ENCODE results near the gene CEP19. TPM values are rescaled to one million over a fixed set of nuclear protein-coding genes. Genes with fewer than 3 reads are reported as not detected.

Gene CEP19
- total RNA-seq, 1 donor from 2014 or later, result 4.5 TPM

GRCh38 chr3:196684548-196685407, 27.3 kb downstream of the CEP19 start:
- Mint-ChIP-seq H3K36me3 (no peaks in the 10 kb centered on the region), H3K27me3 (no peaks in the 10 kb centered on the region), H3K27ac (no peak overlapping the region), H3K9me3 (no peaks in the 10 kb centered on the region), H3K4me3 (no peak overlapping the region), H3K4me1 (ENCODE audit: unreplicated experiment) (peaks cover 13% of the 10 kb centered on the region)
- peak; percentile 95 for TF ChIP-seq CTCF (conservative IDR thresholded peaks at IDR 0.05)
- DNase-seq (ENCODE audit: extremely low spot score, unreplicated experiment), result no peak

- Mint-ChIP-seq H3K27ac (no peak overlapping the region), H3K4me1 (ENCODE audit: unreplicated experiment) (no peaks in the 10 kb centered on the region), H3K9me3 (no peaks in the 10 kb centered on the region), H3K27me3 (peaks cover 5% of the 10 kb centered on the region), H3K36me3 (no peaks in the 10 kb centered on the region), H3K4me3 (no peak overlapping the region)
- no peak for TF ChIP-seq CTCF (conservative IDR thresholded peaks at IDR 0.05)
- DNase-seq (ENCODE audit: extremely low spot score, unreplicated experiment), result no peak
Observed at GRCh38 chr3:196677931-196678330, 34.1 kb downstream of the CEP19 start.

DNA sequence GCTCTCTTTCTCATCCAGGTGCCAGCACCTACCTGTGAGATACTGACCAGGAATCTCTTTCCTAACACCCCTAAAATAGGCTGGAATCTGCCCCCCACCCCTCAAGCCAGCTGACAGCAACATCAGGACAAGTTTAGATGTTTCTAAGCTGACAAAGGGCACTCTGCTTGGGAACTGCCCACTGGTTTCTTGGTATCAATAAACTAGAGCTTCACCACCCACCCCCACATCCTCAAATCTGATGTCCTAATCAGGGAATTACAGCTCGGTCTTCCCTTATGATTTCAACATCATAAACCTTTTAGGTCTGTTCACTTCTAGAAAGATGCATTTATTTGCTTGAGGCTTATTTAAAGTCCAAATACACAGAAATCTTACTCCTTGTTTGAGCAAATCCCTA, 34.7 kb downstream of the CEP19 start:
- peaks cover 5% of the 10 kb centered on the region for H3K27me3 Mint-ChIP-seq
- no peak overlapping the region for H3K27ac Mint-ChIP-seq

DNA sequence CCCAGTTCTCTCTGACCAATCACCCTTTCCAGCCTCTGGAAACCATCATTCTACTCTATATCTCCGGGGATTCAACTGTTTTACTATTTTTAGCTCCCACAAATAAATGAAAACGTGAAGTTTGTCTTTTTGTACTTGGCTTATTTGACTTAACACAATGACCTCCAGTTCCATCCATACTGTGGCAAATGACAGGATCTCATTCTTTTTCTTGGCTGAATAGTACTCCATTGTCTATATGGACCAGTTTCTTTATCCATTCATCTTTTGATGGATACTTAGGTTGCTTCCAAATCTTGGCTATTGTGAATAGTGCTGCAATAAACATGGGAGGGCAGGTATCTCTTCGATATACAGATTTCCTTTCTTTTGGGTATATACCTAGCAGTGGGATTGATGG, 38.4 kb downstream of the CEP19 start:
- H3K4me3 Mint-ChIP-seq, result no peak overlapping the region
- DNase-seq (ENCODE audit: extremely low spot score, unreplicated experiment), result no peak
- peaks cover 6% of the 10 kb centered on the region for H3K4me1 Mint-ChIP-seq (ENCODE audit: unreplicated experiment)
- H3K36me3 Mint-ChIP-seq, result no peaks in the 10 kb centered on the region
- no peak overlapping the region for H3K27ac Mint-ChIP-seq
- TF ChIP-seq CTCF (conservative IDR thresholded peaks at IDR 0.05), result no peak
- H3K9me3 Mint-ChIP-seq, result no peaks in the 10 kb centered on the region
- H3K27me3 Mint-ChIP-seq, result peaks cover 5% of the 10 kb centered on the region

More for the DNA sequence above, 34.7 kb downstream of the CEP19 start:
- Mint-ChIP-seq H3K4me1 (ENCODE audit: unreplicated experiment) (no peaks in the 10 kb centered on the region), H3K36me3 (no peaks in the 10 kb centered on the region), H3K9me3 (no peaks in the 10 kb centered on the region), H3K4me3 (no peak overlapping the region)
- DNase-seq (ENCODE audit: extremely low spot score, unreplicated experiment), result no peak
- no peak for TF ChIP-seq CTCF (conservative IDR thresholded peaks at IDR 0.05)

- H3K36me3 Mint-ChIP-seq, result no peaks in the 10 kb centered on the region
- no peak for DNase-seq (ENCODE audit: extremely low spot score, unreplicated experiment)
- H3K4me3 Mint-ChIP-seq, result no peak overlapping the region
- H3K4me1 Mint-ChIP-seq (ENCODE audit: unreplicated experiment), result peaks cover 17% of the 10 kb centered on the region
- no peak overlapping the region for H3K27ac Mint-ChIP-seq
- TF ChIP-seq CTCF (conservative IDR thresholded peaks at IDR 0.05), result no peak
- no peaks in the 10 kb centered on the region for H3K9me3 Mint-ChIP-seq
- peaks cover 4% of the 10 kb centered on the region for H3K27me3 Mint-ChIP-seq
Observed at GRCh38 chr3:196670339-196670738, 41.7 kb downstream of the CEP19 start.
